SK-N-SH (cell line): ENCODE data around the gene SCAND1. TPM values are rescaled to one million over a fixed set of nuclear protein-coding genes. Genes with fewer than 3 reads are reported as not detected.

ENCODE experiments used
- CTCF ChIA-PET: fragments of 300-600, 350-600 bp; formaldehyde crosslinking; extraction: SDS; loops from one replicate; lab custom pipeline; 2021; lab: Yijun Ruan, JAX
- POLR2A ChIA-PET: fragments of 350-600 bp; sonication (Branson Sonifier 250); formaldehyde crosslinking; extraction: SDS; loops from one replicate; lab custom pipeline; 2020; ENCODE audit warnings: antibody characterized with exemption, inconsistent platforms; lab: Yijun Ruan, JAX
- DNase-seq: peaks from one replicate; pipeline ENCODE4 v3.0.0; 2012
- H2AFZ ChIP-seq: fragments of 200-600 bp; sonication (generic); 2 replicates; pipeline ENCODE4 v1.8.1; 2016; ENCODE audit warnings: antibody characterized with exemption, mild to moderate bottlenecking, low read depth
- H3F3A ChIP-seq: fragments of 200-600 bp; sonication (generic); replicated peaks from 2 replicates; pipeline ENCODE3; 2016; ENCODE audit warnings: antibody characterized with exemption, mild to moderate bottlenecking; ENCODE audit not compliant: insufficient read depth
- H3K27ac ChIP-seq, 2 experiments: fragments of 200-500 bp in 1 of 2; fragments of 200-600 bp in 1 of 2; sonication (Bioruptor generic) in 1 of 2; sonication (generic), shearing (Covaris generic) in 1 of 2; 2 replicates each; pipeline versions ENCODE4 v1.5.1 to v1.6.1; 2014 to 2016; ENCODE audit warnings: low read depth in 2 of 2, inconsistent platforms in 1 of 2, low read length in 1 of 2, mild to moderate bottlenecking in 1 of 2, mixed read lengths in 1 of 2
- H3K27me3 ChIP-seq: fragments of 200-600 bp; sonication (generic), shearing (Covaris generic); 2 replicates; pipeline ENCODE4 v1.6.1; 2016; ENCODE audit warnings: mixed run types; ENCODE audit not compliant: insufficient read depth
- H3K36me3 ChIP-seq, 2 experiments: fragments of 200-500 bp in 1 of 2; fragments of 200-600 bp in 1 of 2; sonication (Bioruptor generic) in 1 of 2; sonication (generic) in 1 of 2; replicated peaks in 1 of 2; 2 replicates each; pipeline versions ENCODE3 to v1.5.1; 2014 to 2016; ENCODE audit warnings: low read length in 1 of 2, mild to moderate bottlenecking in 1 of 2; ENCODE audit not compliant: insufficient read depth in 2 of 2, control insufficient read depth in 1 of 2
- H3K4me1 ChIP-seq, 2 experiments: fragments of 200-500 bp in 1 of 2; fragments of 200-600 bp in 1 of 2; sonication (Bioruptor generic) in 1 of 2; sonication (generic), shearing (Covaris generic) in 1 of 2; 2 replicates each; pipeline versions ENCODE4 v1.5.1 to v1.6.1; 2014 to 2016; ENCODE audit warnings: low read depth in 1 of 2, low read length in 1 of 2, mixed run types in 1 of 2; ENCODE audit not compliant: insufficient read depth in 2 of 2, control insufficient read depth in 1 of 2
- H3K4me2 ChIP-seq: fragments of 200-600 bp; sonication (generic), shearing (Covaris generic); 2 replicates; pipeline ENCODE4 v1.6.1; 2017; ENCODE audit warnings: mixed run types
- H3K4me3 ChIP-seq, 2 experiments: fragments of 200-500 bp in 1 of 2; fragments of 200-600 bp in 1 of 2; sonication (Bioruptor generic) in 1 of 2; sonication (generic), shearing (Covaris generic) in 1 of 2; 2 replicates each; pipeline versions ENCODE4 v1.5.1 to v1.8.1; 2014 to 2016; ENCODE audit warnings: low read depth in 2 of 2, inconsistent platforms in 1 of 2, low read length in 1 of 2, mild to moderate bottlenecking in 1 of 2, mixed read lengths in 1 of 2, moderate library complexity in 1 of 2
- H3K79me2 ChIP-seq: fragments of 200-600 bp; sonication (generic); 2 replicates; pipeline ENCODE4 v1.8.1; 2017; ENCODE audit warnings: mild to moderate bottlenecking; ENCODE audit not compliant: insufficient read depth
- H3K9ac ChIP-seq: fragments of 200-600 bp; sonication (generic); 2 replicates; pipeline ENCODE4 v1.6.1; 2017; ENCODE audit warnings: mixed run types
- H3K9me2 ChIP-seq: fragments of 200-600 bp; sonication (generic); 2 replicates; pipeline ENCODE4 v1.6.1; 2017; ENCODE audit warnings: mixed run types
- H3K9me3 ChIP-seq: fragments of 200-600 bp; sonication (generic); 2 replicates; pipeline ENCODE4 v1.6.1; 2017; ENCODE audit warnings: mixed run types, mild to moderate bottlenecking, moderate library complexity
- H4K20me1 ChIP-seq: fragments of 200-600 bp; sonication (generic); 2 replicates; pipeline ENCODE4 v1.6.1; 2017; ENCODE audit warnings: mild to moderate bottlenecking, mixed run types; ENCODE audit not compliant: insufficient read depth
- ELF1 ChIP-seq: IDR thresholded peaks from 2 replicates; pipeline ENCODE4 v1.4.0; 2012
- EP300 ChIP-seq, 2 experiments: IDR thresholded peaks; 2 replicates each; pipeline versions ENCODE4 v1.4.0 to v1.6.1; 2012; ENCODE audit warnings: borderline replicate concordance in 1 of 2, low read depth in 1 of 2, low read length in 1 of 2
- FOSL2 ChIP-seq: IDR thresholded peaks from 2 replicates; pipeline ENCODE4 v1.4.0; 2012; ENCODE audit warnings: low read depth, mild to moderate bottlenecking, moderate library complexity, borderline replicate concordance
- FOXM1 ChIP-seq: IDR thresholded peaks from 2 replicates; pipeline ENCODE4 v1.4.0; 2012; ENCODE audit warnings: low read depth, mild to moderate bottlenecking
- GATA2 ChIP-seq: sonication (generic); formaldehyde crosslinking; IDR thresholded peaks from 2 replicates; pipeline ENCODE4 v1.5.0; 2020; ENCODE audit warnings: mild to moderate bottlenecking, missing genetic modification reagents
- IRF3 ChIP-seq: fragments of 150-350 bp; IDR thresholded peaks from 2 replicates; pipeline ENCODE4 v1.6.1; 2016; ENCODE audit warnings: mild to moderate bottlenecking, low read depth, low read length
- MEF2A ChIP-seq: IDR thresholded peaks from 2 replicates; pipeline ENCODE4 v1.4.0; 2012; ENCODE audit warnings: low read depth, borderline replicate concordance
- MXI1 ChIP-seq: IDR thresholded peaks from 2 replicates; pipeline ENCODE4 v1.6.1; 2012; ENCODE audit warnings: mild to moderate bottlenecking, low read depth, low read length, improper control_type of control experiment
- NFIC ChIP-seq: IDR thresholded peaks from 2 replicates; pipeline ENCODE4 v1.4.0; 2012; ENCODE audit warnings: borderline replicate concordance
- NRF1 ChIP-seq: IDR thresholded peaks from 2 replicates; pipeline ENCODE4 v1.6.1; 2012; ENCODE audit warnings: low read depth, mild to moderate bottlenecking, low read length
- POLR2AphosphoS5 ChIP-seq: IDR thresholded peaks from 2 replicates; pipeline ENCODE4 v1.6.1; 2012; ENCODE audit warnings: low read depth, low read length
- RCOR1 ChIP-seq: fragments of 150-350 bp; IDR thresholded peaks from 2 replicates; pipeline ENCODE4 v1.6.1; 2017; ENCODE audit warnings: antibody characterized with exemption, low read length
- RFX5 ChIP-seq: IDR thresholded peaks from 2 replicates; pipeline ENCODE4 v1.6.1; 2012; ENCODE audit warnings: mild to moderate bottlenecking, improper control_type of control experiment, low read length
- SIN3A ChIP-seq: IDR thresholded peaks from 2 replicates; pipeline ENCODE4 v1.6.1; 2012; ENCODE audit warnings: low read depth, mild to moderate bottlenecking, low read length, moderate library complexity, borderline replicate concordance
- SMC3 ChIP-seq: IDR thresholded peaks from 2 replicates; pipeline ENCODE4 v1.6.1; 2012; ENCODE audit warnings: low read depth, low read length, improper control_type of control experiment
- USF2 ChIP-seq: fragments of 150-350 bp; IDR thresholded peaks from 2 replicates; pipeline ENCODE4 v1.6.1; 2017; ENCODE audit warnings: antibody characterized with exemption, low read length, low read depth, borderline replicate concordance
- WGBS: methylation state at CpG from one replicate; pipeline ENCODE4 v1.1.6; 2017; ENCODE audit warnings: low lambda C conversion rate; 5-methylcytosine and 5-hydroxymethylcytosine counted together
- polyA plus RNA-seq, 3 experiments: library from polyadenylated mRNA; depleted of rRNA; stranded (reverse); fragments of >200 nt; gene quantifications; 2 replicates each; pipeline ENCODE4 v1.2.3, GENCODE V29; 2012

SCAND1 gene
- polyA plus RNA-seq, 1 of the 3 experiments (the other 2 are of a cell fraction) = 44.1 TPM

GRCh38 chr20:35954200-35954906 lies at the start of gene SCAND1 (continued):
- no peak for TF ChIP-seq IRF3
- TF ChIP-seq NFIC = no peak; the same call in 1 of the 2 replicates
- TF ChIP-seq USF2 = no peak
- peak; percentile 60 for TF ChIP-seq RCOR1
- peak in 1 of 2 experiments; percentile 51; a peak in 1 of 4 replicates for TF ChIP-seq EP300 (IDR thresholded peaks at IDR 0.05; ENCODE audit: borderline replicate concordance in 1 of 2, low read depth in 1 of 2, low read length in 1 of 2)
- 0 out of 2 replicates have a peak, but pooled peaks have one; percentile 54 for TF ChIP-seq RFX5
- TF ChIP-seq FOXM1 = no peak
- TF ChIP-seq NRF1 = peak; percentile 84
- peak; percentile 84; the same call in 1 of the 2 replicates for TF ChIP-seq POLR2AphosphoS5
- TF ChIP-seq FOSL2 = peak; percentile 3; the same call in 1 of the 2 replicates

- no peak for DNase-seq
These were observed 49.7 kb upstream of the SCAND1 start for GRCh38 chr20:36004045-36004444.

More at GRCh38 chr20:36004045-36004444, 49.7 kb upstream of the SCAND1 start:
- Histone ChIP-seq H3K4me2 (no peak overlapping the region), H3K9me3 (peaks cover 12% of the 10 kb centered on the region), H3K4me1 (no peaks in the 10 kb centered on the region), H3K36me3 (no peaks in the 10 kb centered on the region), H3K79me2 (no peaks in the 10 kb centered on the region), H3K9me2 (no peaks in the 10 kb centered on the region), H3K27me3 (no peaks in the 10 kb centered on the region), H3K27ac (no peak overlapping the region), H4K20me1 (no peaks in the 10 kb centered on the region), H3K4me3 (no peak overlapping the region), H2AFZ (no peak overlapping the region), H3F3A (no peaks in the 10 kb centered on the region), H3K9ac (no peak overlapping the region)
- TF ChIP-seq SIN3A (no peak), ELF1 (no peak), SMC3 (no peak), GATA2 (CRISPR knock-in tag) (no peak), RCOR1 (no peak), MXI1 (no peak), FOSL2 (no peak), POLR2AphosphoS5 (no peak), MEF2A (no peak)
- POLR2A ChIA-PET = no interaction called here
- 36% methylated on average over 1 of the region's 1 CpG for WGBS
- CTCF ChIA-PET = interaction anchor here (1.2 kb wide), 1 partner anchor 135 kb away, joined by 10 read pairs; no protein-coding TSS in a partner anchor
